ENCODE data around the gene OLA1. TPM values are rescaled to one million over a fixed set of nuclear protein-coding genes. Genes with fewer than 3 reads are reported as not detected.

OLA1 gene
- total and polyA plus RNA-seq, 2 of the 13 experiments (the other 11 are each of a cell fraction or from before 2014, with no cell fraction given) = 153 to 241 TPM

DNA sequence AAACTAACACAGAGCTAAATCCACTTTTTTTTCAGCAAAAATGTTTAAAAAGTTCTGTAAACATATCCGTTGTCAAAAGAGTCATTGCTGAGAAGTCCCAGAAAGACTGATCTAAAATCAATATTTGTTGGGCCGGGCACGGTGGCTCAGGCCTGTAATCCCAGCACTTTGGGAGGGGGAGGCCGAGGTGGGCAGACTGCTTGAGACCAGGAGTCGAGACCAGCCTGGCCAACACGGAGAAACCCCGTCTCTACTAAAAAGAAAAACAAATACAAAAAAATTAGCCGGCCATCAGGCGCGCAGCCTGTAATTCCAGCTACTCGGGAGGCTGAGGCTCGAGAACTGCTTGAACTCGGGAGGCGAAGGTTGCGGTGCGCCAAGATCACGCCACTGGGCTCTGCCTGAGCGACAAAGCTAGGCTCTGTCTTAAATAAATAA is 1.4 kb downstream of the OLA1 start (continued):
- TF ChIP-seq, protein P1, sequence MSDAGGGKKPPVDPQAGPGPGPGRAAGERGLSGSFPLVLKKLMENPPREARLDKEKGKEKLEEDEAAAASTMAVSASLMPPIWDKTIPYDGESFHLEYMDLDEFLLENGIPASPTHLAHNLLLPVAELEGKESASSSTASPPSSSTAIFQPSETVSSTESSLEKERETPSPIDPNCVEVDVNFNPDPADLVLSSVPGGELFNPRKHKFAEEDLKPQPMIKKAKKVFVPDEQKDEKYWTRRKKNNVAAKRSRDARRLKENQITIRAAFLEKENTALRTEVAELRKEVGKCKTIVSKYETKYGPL (CRISPR knock-in tag; IDR thresholded peaks at IDR 0.05) = no peak
- TF ChIP-seq SOX13 (IDR thresholded peaks at IDR 0.05) (no peak), SOX13 (CRISPR knock-in tag; conservative IDR thresholded peaks at IDR 0.05 in 1 of 2, IDR thresholded peaks at IDR 0.05 in 1 of 2) (peak in 1 of 2 experiments; percentile 31; a peak in 1 of 4 replicates), MLLT10 (CRISPR knock-in tag; IDR thresholded peaks at IDR 0.05) (no peak), SOX5 (CRISPR knock-in tag; IDR thresholded peaks at IDR 0.05; ENCODE audit: borderline replicate concordance) (peak; percentile 44; the same call in 1 of the 2 replicates), MEIS2 (CRISPR knock-in tag; IDR thresholded peaks at IDR 0.05) (0 out of 2 replicates have a peak, but pooled peaks have one; percentile 36), ZNF510 (CRISPR knock-in tag; IDR thresholded peaks at IDR 0.05; ENCODE audit: low read depth) (no peak), ZNF652 (CRISPR knock-in tag; IDR thresholded peaks at IDR 0.05; ENCODE audit: borderline replicate concordance, low read depth) (no peak), SALL1 (CRISPR knock-in tag; IDR thresholded peaks at IDR 0.05) (peak; percentile 35; the same call in 1 of the 2 replicates), NR2F1 (CRISPR knock-in tag; IDR thresholded peaks at IDR 0.05) (peak in 1 of 2 experiments; percentile 17; a peak in 1 of 4 replicates), BCL6 (CRISPR knock-in tag; IDR thresholded peaks at IDR 0.05) (peak; percentile 28; the same call in 1 of the 2 replicates), ZNF552 (CRISPR knock-in tag; IDR thresholded peaks at IDR 0.05; ENCODE audit: borderline replicate concordance) (no peak), HOXA3 (CRISPR knock-in tag; IDR thresholded peaks at IDR 0.05) (no peak), ZC3H13 (CRISPR knock-in tag; IDR thresholded peaks at IDR 0.05) (no peak), KDM2A (CRISPR knock-in tag; IDR thresholded peaks at IDR 0.05; ENCODE audit: borderline replicate concordance, low read depth) (peak; percentile 30; the same call in 1 of the 2 replicates), JARID2 (CRISPR knock-in tag; IDR thresholded peaks at IDR 0.05; ENCODE audit: insufficient replicate concordance) (no peak), LCORL (IDR thresholded peaks at IDR 0.05) (no peak), LCORL (CRISPR knock-in tag; IDR thresholded peaks at IDR 0.05) (0 out of 2 replicates have a peak, but pooled peaks have one; percentile 31), ARID4A (CRISPR knock-in tag; IDR thresholded peaks at IDR 0.05; ENCODE audit: borderline replicate concordance) (peak; percentile 33; the same call in 1 of the 2 replicates), ZSCAN9 (CRISPR knock-in tag; IDR thresholded peaks at IDR 0.05; ENCODE audit: borderline replicate concordance) (0 out of 2 replicates have a peak, but pooled peaks have one; percentile 23), HDAC6 (IDR thresholded peaks at IDR 0.05; ENCODE audit: low read depth, low read length) (no peak)
- TF ChIP-seq, protein P2, sequence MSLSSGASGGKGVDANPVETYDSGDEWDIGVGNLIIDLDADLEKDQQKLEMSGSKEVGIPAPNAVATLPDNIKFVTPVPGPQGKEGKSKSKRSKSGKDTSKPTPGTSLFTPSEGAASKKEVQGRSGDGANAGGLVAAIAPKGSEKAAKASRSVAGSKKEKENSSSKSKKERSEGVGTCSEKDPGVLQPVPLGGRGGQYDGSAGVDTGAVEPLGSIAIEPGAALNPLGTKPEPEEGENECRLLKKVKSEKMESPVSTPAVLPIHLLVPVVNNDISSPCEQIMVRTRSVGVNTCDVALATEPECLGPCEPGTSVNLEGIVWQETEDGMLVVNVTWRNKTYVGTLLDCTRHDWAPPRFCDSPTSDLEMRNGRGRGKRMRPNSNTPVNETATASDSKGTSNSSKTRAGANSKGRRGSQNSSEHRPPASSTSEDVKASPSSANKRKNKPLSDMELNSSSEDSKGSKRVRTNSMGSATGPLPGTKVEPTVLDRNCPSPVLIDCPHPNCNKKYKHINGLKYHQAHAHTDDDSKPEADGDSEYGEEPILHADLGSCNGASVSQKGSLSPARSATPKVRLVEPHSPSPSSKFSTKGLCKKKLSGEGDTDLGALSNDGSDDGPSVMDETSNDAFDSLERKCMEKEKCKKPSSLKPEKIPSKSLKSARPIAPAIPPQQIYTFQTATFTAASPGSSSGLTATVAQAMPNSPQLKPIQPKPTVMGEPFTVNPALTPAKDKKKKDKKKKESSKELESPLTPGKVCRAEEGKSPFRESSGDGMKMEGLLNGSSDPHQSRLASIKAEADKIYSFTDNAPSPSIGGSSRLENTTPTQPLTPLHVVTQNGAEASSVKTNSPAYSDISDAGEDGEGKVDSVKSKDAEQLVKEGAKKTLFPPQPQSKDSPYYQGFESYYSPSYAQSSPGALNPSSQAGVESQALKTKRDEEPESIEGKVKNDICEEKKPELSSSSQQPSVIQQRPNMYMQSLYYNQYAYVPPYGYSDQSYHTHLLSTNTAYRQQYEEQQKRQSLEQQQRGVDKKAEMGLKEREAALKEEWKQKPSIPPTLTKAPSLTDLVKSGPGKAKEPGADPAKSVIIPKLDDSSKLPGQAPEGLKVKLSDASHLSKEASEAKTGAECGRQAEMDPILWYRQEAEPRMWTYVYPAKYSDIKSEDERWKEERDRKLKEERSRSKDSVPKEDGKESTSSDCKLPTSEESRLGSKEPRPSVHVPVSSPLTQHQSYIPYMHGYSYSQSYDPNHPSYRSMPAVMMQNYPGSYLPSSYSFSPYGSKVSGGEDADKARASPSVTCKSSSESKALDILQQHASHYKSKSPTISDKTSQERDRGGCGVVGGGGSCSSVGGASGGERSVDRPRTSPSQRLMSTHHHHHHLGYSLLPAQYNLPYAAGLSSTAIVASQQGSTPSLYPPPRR (CRISPR knock-in tag; IDR thresholded peaks at IDR 0.05; ENCODE audit: borderline replicate concordance) = peak; percentile 43; the same call in 1 of the 2 replicates

Data from HepG2 (cell line).